SU-DHL-6 (cell line): Measurements from ENCODE around the gene TAF5L.

Source experiments
- H2AFZ ChIP-seq: fragments of 200-600 bp; sonication (generic); 2 replicates; pipeline ENCODE4 v1.6.1; 2014; ENCODE audit warnings: low read depth, mild to moderate bottlenecking, moderate library complexity, mixed read lengths, antibody characterized with exemption, low read length; ENCODE audit not compliant: severe bottlenecking
- H3F3A ChIP-seq: fragments of 200-600 bp; shearing (Covaris generic); 2 replicates; pipeline ENCODE4 v1.6.0; 2016; ENCODE audit warnings: antibody characterized with exemption, mild to moderate bottlenecking; ENCODE audit not compliant: insufficient read depth
- H3K27ac ChIP-seq: fragments of 200-600 bp; sonication (generic); 2 replicates; pipeline ENCODE4 v1.5.1; 2016; ENCODE audit warnings: low read depth, mild to moderate bottlenecking, low read length, moderate library complexity, mixed read lengths
- H3K27me3 ChIP-seq: fragments of 200-600 bp; sonication (generic), shearing (Covaris generic); 2 replicates; pipeline ENCODE4 v1.6.0; 2014; ENCODE audit warnings: mild to moderate bottlenecking, low read length
- H3K36me3 ChIP-seq: fragments of 200-600 bp; sonication (generic); 2 replicates; pipeline ENCODE4 v1.6.1; 2014; ENCODE audit warnings: mild to moderate bottlenecking, low read length, mixed read lengths
- H3K4me2 ChIP-seq: fragments of 300-600, 200-600 bp; shearing (Covaris generic), sonication (generic); 2 replicates; pipeline ENCODE4 v1.6.0; 2014; ENCODE audit warnings: low read length, low read depth, mild to moderate bottlenecking; ENCODE audit not compliant: poor library complexity, severe bottlenecking
- H3K4me3 ChIP-seq: fragments of 200-600 bp; sonication (generic); 2 replicates; pipeline ENCODE4 v1.5.1; 2014; ENCODE audit warnings: antibody characterized with exemption, low read length, mild to moderate bottlenecking, mixed read lengths; ENCODE audit not compliant: insufficient read depth, poor library complexity, severe bottlenecking
- H3K79me2 ChIP-seq: fragments of 200-600 bp; sonication (generic); 2 replicates; pipeline ENCODE4 v1.6.1; 2014; ENCODE audit warnings: mild to moderate bottlenecking, low read length, moderate library complexity; ENCODE audit not compliant: insufficient read depth
- H3K9ac ChIP-seq: fragments of 200-600 bp; sonication (generic); 2 replicates; pipeline ENCODE4 v1.7.0; 2014; ENCODE audit warnings: mild to moderate bottlenecking, low read length
- H3K9me2 ChIP-seq: fragments of 200-600 bp; sonication (generic); replicated peaks from 2 replicates; pipeline ENCODE4 v1.6.1; 2014; ENCODE audit warnings: low read length; ENCODE audit not compliant: insufficient read depth
- H3K9me3 ChIP-seq: fragments of 200-600 bp; sonication (generic); 2 replicates; pipeline ENCODE4 v1.6.1; 2014; ENCODE audit warnings: low read length, mixed read lengths; ENCODE audit not compliant: insufficient read depth
- H4K20me1 ChIP-seq: fragments of 200-600 bp; sonication (generic); 2 replicates; pipeline ENCODE4 v1.6.1; 2014; ENCODE audit warnings: low read depth, mild to moderate bottlenecking, antibody characterized with exemption, low read length, moderate library complexity, mixed read lengths
- EZH2phosphoT487 ChIP-seq: fragments of 200-600 bp; sonication (generic), shearing (Covaris generic); conservative IDR thresholded peaks from 2 replicates; pipeline ENCODE4 v1.6.1; 2018; ENCODE audit warnings: mild to moderate bottlenecking, antibody characterized with exemption, low read length, moderate library complexity, mixed read lengths
- TF ChIP-seq, protein P1 (sequence below): fragments of 200-600 bp; sonication (generic); IDR thresholded peaks from one replicate; pipeline ENCODE4 v1.5.1; 2017; ENCODE audit warnings: antibody characterized with exemption, mild to moderate bottlenecking, low read length, moderate library complexity; ENCODE audit not compliant: insufficient read depth, poor library complexity, severe bottlenecking

Gene TAF5L

DNA sequence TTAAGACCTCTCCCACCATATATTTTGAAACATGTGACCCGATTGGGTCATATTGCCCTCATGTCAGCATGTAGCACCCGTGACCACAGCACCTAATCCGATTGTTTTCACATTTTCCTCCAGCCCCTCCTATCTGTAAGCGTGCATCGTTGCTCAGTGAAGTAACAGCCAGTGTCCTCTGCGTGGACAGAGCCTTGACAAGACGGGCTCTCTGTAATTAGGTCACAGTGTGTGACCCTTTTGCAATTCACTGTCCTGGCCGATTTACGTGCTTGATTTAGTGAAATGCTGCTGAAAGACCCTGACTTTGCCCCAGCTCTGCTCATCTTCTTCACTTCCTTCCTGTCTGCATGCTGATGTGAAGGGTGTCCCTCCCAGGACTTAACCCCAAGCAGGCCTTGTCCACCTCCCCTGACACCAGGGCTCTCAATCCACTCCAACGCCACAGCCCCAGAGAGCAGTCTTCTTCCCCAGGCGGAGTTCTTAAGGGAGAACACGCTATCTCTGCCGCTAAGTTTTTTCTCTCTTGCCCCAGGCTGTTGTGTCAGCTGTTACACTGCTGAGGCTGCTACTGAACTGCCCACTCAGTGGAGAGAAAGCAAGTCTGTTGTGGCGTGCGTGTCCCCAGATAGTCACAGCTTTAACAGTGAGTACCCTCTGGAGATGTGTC lies 19.5 kb upstream of the TAF5L start:
- no peak for TF ChIP-seq EZH2phosphoT487
- TF ChIP-seq, protein P1, sequence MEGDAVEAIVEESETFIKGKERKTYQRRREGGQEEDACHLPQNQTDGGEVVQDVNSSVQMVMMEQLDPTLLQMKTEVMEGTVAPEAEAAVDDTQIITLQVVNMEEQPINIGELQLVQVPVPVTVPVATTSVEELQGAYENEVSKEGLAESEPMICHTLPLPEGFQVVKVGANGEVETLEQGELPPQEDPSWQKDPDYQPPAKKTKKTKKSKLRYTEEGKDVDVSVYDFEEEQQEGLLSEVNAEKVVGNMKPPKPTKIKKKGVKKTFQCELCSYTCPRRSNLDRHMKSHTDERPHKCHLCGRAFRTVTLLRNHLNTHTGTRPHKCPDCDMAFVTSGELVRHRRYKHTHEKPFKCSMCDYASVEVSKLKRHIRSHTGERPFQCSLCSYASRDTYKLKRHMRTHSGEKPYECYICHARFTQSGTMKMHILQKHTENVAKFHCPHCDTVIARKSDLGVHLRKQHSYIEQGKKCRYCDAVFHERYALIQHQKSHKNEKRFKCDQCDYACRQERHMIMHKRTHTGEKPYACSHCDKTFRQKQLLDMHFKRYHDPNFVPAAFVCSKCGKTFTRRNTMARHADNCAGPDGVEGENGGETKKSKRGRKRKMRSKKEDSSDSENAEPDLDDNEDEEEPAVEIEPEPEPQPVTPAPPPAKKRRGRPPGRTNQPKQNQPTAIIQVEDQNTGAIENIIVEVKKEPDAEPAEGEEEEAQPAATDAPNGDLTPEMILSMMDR: no peak
- peaks cover 27% of the 10 kb centered on the region for H3K79me2 ChIP-seq
- H3K27me3 ChIP-seq: no peaks in the 10 kb centered on the region
- H3K36me3 ChIP-seq: peaks cover 15% of the 10 kb centered on the region
- no peak overlapping the region for H3K4me2 ChIP-seq
- H3K27ac ChIP-seq: no peak overlapping the region
- H3F3A ChIP-seq: no peaks in the 10 kb centered on the region
- peaks cover 5% of the 10 kb centered on the region; the same call in 1 of the 2 replicates for H4K20me1 ChIP-seq
- H3K4me3 ChIP-seq: no peak overlapping the region
- no peak overlapping the region for H3K9ac ChIP-seq
- H3K9me2 ChIP-seq: no peaks in the 10 kb centered on the region
- H2AFZ ChIP-seq: no peak overlapping the region
- H3K9me3 ChIP-seq: no peaks in the 10 kb centered on the region

- no peak for TF ChIP-seq EZH2phosphoT487
- TF ChIP-seq, protein P1: no peak
- H3K4me2 ChIP-seq: no peak overlapping the region
- no peak overlapping the region for H3K9ac ChIP-seq
- no peaks in the 10 kb centered on the region for H3K27me3 ChIP-seq
- H3K27ac ChIP-seq: no peak overlapping the region
- peaks cover 7% of the 10 kb centered on the region; the same call in 1 of the 2 replicates for H4K20me1 ChIP-seq
- no peaks in the 10 kb centered on the region for H3K9me3 ChIP-seq
- H3K9me2 ChIP-seq: no peaks in the 10 kb centered on the region
- H3K4me3 ChIP-seq: no peak overlapping the region
- H3K36me3 ChIP-seq: peaks cover 18% of the 10 kb centered on the region
- H2AFZ ChIP-seq: no peak overlapping the region
- peaks cover 38% of the 10 kb centered on the region for H3K79me2 ChIP-seq
- H3F3A ChIP-seq: no peaks in the 10 kb centered on the region
Measured at GRCh38 chr1:229643996-229644745, 18.2 kb upstream of the TAF5L start.

- Histone ChIP-seq H3K4me2 (no peak overlapping the region), H3K27ac (no peak overlapping the region), H3K9me3 (no peaks in the 10 kb centered on the region), H3K27me3 (no peaks in the 10 kb centered on the region), H3K4me3 (no peak overlapping the region), H3K9me2 (no peaks in the 10 kb centered on the region), H3K79me2 (peaks cover 39% of the 10 kb centered on the region), H3K9ac (no peak overlapping the region), H4K20me1 (peaks cover 7% of the 10 kb centered on the region; the same call in 1 of the 2 replicates), H3K36me3 (peaks cover 7% of the 10 kb centered on the region), H2AFZ (no peak overlapping the region), H3F3A (no peaks in the 10 kb centered on the region)
- no peak for TF ChIP-seq EZH2phosphoT487
- TF ChIP-seq, protein P1: no peak
Measured at GRCh38 chr1:229642970-229643369, 17.0 kb upstream of the TAF5L start.
